ENCODE results near the gene APEH.
A peak's percentile ranks its signal among the peaks of the same experiment; 100 is the strongest.

APEH gene

GRCh38 chr3:49699281-49699979, 25.3 kb downstream of the APEH start:
- no peak overlapping the region for H3K9ac ChIP-seq (ENCODE audit: low read depth, low read length, poor library complexity, severe bottlenecking)
- no peaks in the 10 kb centered on the region for H3K9me3 ChIP-seq (ENCODE audit: insufficient read depth, low read depth, low read length)
- no peaks in the 10 kb centered on the region for H3K27me3 ChIP-seq (ENCODE audit: insufficient read depth, low read length, poor library complexity, severe bottlenecking)
- no peaks in the 10 kb centered on the region for H3K9me2 ChIP-seq (replicated peaks; ENCODE audit: low read depth, low read length)
- no peak overlapping the region for H2AFZ ChIP-seq (ENCODE audit: low read length)
- TF ChIP-seq EZH2phosphoT487 (IDR thresholded peaks at IDR 0.05; ENCODE audit: borderline replicate concordance) (no peak), CTCF (conservative IDR thresholded peaks at IDR 0.05; ENCODE audit: low read length) (no peak)
- H3K4me1 ChIP-seq (ENCODE audit: insufficient read depth, low read length, poor library complexity, severe bottlenecking) = no peaks in the 10 kb centered on the region
- H4K20me1 ChIP-seq (ENCODE audit: insufficient read depth, low read length, poor library complexity, severe bottlenecking) = no peaks in the 10 kb centered on the region
- no peak overlapping the region for H3K4me3 ChIP-seq (ENCODE audit: low read length, poor library complexity, severe bottlenecking)
- H3K36me3 ChIP-seq (ENCODE audit: insufficient read depth, low read length) = no peaks in the 10 kb centered on the region; the same call in 1 of the 2 replicates
- no peaks in the 10 kb centered on the region for H3K79me2 ChIP-seq (ENCODE audit: insufficient read depth, low read length)
- H3K4me2 ChIP-seq (ENCODE audit: low read depth, low read length, poor library complexity, severe bottlenecking) = no peak overlapping the region
- no peaks in the 10 kb centered on the region for H3F3A ChIP-seq (ENCODE audit: low read depth)

GRCh38 chr3:49700014-49700413, 25.9 kb downstream of the APEH start:
- H3K79me2 ChIP-seq (ENCODE audit: insufficient read depth, low read length) = no peaks in the 10 kb centered on the region
- H3K4me3 ChIP-seq (ENCODE audit: low read length, poor library complexity, severe bottlenecking) = no peak overlapping the region
- H3K4me1 ChIP-seq (ENCODE audit: insufficient read depth, low read length, poor library complexity, severe bottlenecking) = no peaks in the 10 kb centered on the region
- no peak overlapping the region for H2AFZ ChIP-seq (ENCODE audit: low read length)
- no peaks in the 10 kb centered on the region; the same call in 1 of the 2 replicates for H3K36me3 ChIP-seq (ENCODE audit: insufficient read depth, low read length)
- H3F3A ChIP-seq (ENCODE audit: low read depth) = no peaks in the 10 kb centered on the region
- no peak overlapping the region for H3K4me2 ChIP-seq (ENCODE audit: low read depth, low read length, poor library complexity, severe bottlenecking)
- no peaks in the 10 kb centered on the region for H3K27me3 ChIP-seq (ENCODE audit: insufficient read depth, low read length, poor library complexity, severe bottlenecking)
- TF ChIP-seq EZH2phosphoT487 (IDR thresholded peaks at IDR 0.05; ENCODE audit: borderline replicate concordance) (no peak), CTCF (conservative IDR thresholded peaks at IDR 0.05; ENCODE audit: low read length) (no peak)
- no peaks in the 10 kb centered on the region for H3K9me3 ChIP-seq (ENCODE audit: insufficient read depth, low read depth, low read length)
- no peak overlapping the region for H3K9ac ChIP-seq (ENCODE audit: low read depth, low read length, poor library complexity, severe bottlenecking)
- no peaks in the 10 kb centered on the region for H4K20me1 ChIP-seq (ENCODE audit: insufficient read depth, low read length, poor library complexity, severe bottlenecking)
- no peaks in the 10 kb centered on the region for H3K9me2 ChIP-seq (replicated peaks; ENCODE audit: low read depth, low read length)

GRCh38 chr3:49700453-49701128, 26.4 kb downstream of the APEH start:
- H4K20me1 ChIP-seq (ENCODE audit: insufficient read depth, low read length, poor library complexity, severe bottlenecking) = no peaks in the 10 kb centered on the region
- peak; percentile 48; the same call in 1 of the 2 replicates for TF ChIP-seq CTCF (conservative IDR thresholded peaks at IDR 0.05; ENCODE audit: low read length)
- TF ChIP-seq EZH2phosphoT487 (IDR thresholded peaks at IDR 0.05; ENCODE audit: borderline replicate concordance) = no peak

More at GRCh38 chr3:49700453-49701128, 26.4 kb downstream of the APEH start:
- H3K27me3 ChIP-seq (ENCODE audit: insufficient read depth, low read length, poor library complexity, severe bottlenecking) = no peaks in the 10 kb centered on the region
- H3K9ac ChIP-seq (ENCODE audit: low read depth, low read length, poor library complexity, severe bottlenecking) = no peak overlapping the region
- H3K36me3 ChIP-seq (ENCODE audit: insufficient read depth, low read length) = no peaks in the 10 kb centered on the region; the same call in 1 of the 2 replicates
- no peaks in the 10 kb centered on the region for H3K9me2 ChIP-seq (replicated peaks; ENCODE audit: low read depth, low read length)
- H2AFZ ChIP-seq (ENCODE audit: low read length) = no peak overlapping the region
- H3F3A ChIP-seq (ENCODE audit: low read depth) = no peaks in the 10 kb centered on the region
- no peaks in the 10 kb centered on the region for H3K9me3 ChIP-seq (ENCODE audit: insufficient read depth, low read depth, low read length)
- H3K79me2 ChIP-seq (ENCODE audit: insufficient read depth, low read length) = no peaks in the 10 kb centered on the region
- H3K4me1 ChIP-seq (ENCODE audit: insufficient read depth, low read length, poor library complexity, severe bottlenecking) = no peaks in the 10 kb centered on the region
- H3K4me2 ChIP-seq (ENCODE audit: low read depth, low read length, poor library complexity, severe bottlenecking) = no peak overlapping the region
- no peak overlapping the region for H3K4me3 ChIP-seq (ENCODE audit: low read length, poor library complexity, severe bottlenecking)
